ENCODE data around the gene CPNE6.
"Not testable (repeated sequence)": the region's sequence is repeated elsewhere in the genome, so short reads cannot be mapped to it uniquely, and the experiment has no call there.

DNA sequence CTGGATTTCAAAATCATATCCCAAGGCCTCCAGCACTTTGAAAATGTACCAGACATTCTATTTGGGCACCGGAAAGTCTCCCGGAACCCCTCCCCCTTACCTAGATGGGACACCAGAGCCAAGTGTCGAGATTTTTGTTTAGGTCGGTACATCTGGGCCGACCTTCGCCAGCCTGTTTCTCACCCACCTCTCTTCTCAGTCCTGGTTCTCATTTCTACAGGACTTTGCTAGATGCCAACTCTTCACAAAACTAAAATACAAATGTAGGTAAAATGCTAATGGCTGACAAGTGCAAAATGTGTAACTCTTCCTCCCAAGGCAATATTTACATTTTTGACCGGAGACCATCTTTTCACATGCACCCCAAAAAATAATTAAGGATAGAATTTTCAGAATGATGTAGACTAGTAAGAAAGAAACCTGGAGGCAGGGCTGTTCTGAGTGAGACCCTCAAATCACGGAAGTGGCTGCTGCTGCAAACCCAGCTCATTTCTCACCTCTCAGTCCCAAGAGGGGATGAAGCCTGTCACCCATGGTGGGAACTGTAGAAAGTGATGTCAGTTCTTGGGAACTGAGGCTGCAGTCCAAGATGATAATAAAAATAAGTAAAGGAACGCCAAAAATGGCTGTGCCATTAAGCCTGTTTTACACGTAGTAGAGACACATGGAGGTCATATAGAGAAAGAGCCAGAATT lies 34.3 kb upstream of the CPNE6 start:
- TF ChIP-seq, protein P1, sequence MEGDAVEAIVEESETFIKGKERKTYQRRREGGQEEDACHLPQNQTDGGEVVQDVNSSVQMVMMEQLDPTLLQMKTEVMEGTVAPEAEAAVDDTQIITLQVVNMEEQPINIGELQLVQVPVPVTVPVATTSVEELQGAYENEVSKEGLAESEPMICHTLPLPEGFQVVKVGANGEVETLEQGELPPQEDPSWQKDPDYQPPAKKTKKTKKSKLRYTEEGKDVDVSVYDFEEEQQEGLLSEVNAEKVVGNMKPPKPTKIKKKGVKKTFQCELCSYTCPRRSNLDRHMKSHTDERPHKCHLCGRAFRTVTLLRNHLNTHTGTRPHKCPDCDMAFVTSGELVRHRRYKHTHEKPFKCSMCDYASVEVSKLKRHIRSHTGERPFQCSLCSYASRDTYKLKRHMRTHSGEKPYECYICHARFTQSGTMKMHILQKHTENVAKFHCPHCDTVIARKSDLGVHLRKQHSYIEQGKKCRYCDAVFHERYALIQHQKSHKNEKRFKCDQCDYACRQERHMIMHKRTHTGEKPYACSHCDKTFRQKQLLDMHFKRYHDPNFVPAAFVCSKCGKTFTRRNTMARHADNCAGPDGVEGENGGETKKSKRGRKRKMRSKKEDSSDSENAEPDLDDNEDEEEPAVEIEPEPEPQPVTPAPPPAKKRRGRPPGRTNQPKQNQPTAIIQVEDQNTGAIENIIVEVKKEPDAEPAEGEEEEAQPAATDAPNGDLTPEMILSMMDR (IDR thresholded peaks at IDR 0.05; ENCODE audit: low read length), result not testable (repeated sequence)
- TF ChIP-seq EZH2phosphoT487 (IDR thresholded peaks at IDR 0.05; ENCODE audit: low read length); EZH2 (optimal IDR thresholded peaks at IDR 0.05; ENCODE audit: low read depth, low read length): not testable (repeated sequence)
